DMS53 treated with DMSO at 0.1 percent for 48 hours (cell line): ENCODE measurements around the gene CNNM3.
"Not testable (repeated sequence)": the region's sequence is repeated elsewhere in the genome, so short reads cannot be mapped to it uniquely, and the experiment has no call there.

Source experiments
- DNase-seq: peaks from one replicate; lab custom pipeline; 2025; ENCODE audit not compliant: unreplicated experiment; lab: John Stamatoyannopoulos, UW

The CNNM3 gene

GRCh38 chr2:96816127-96816835 is at the start of gene CNNM3:
Gene CNNM3, plus strand, starts transcription at chr2:96816268. Its CDS starts 10 bp downstream, at chr2:96816278.
- peak; percentile 97 for DNase-seq

GRCh38 chr2:96767135-96767871 is 48.8 kb upstream of the CNNM3 start:
- DNase-seq, result no peak

GRCh38 chr2:96768083-96768561 is 47.9 kb upstream of the CNNM3 start:
- DNase-seq, result no peak

GRCh38 chr2:96769814-96770213 is 46.3 kb upstream of the CNNM3 start:
- no peak for DNase-seq

- no peak for DNase-seq
These were observed 45.4 kb upstream of the CNNM3 start for GRCh38 chr2:96770442-96771202.

GRCh38 chr2:96771796-96772618 is 44.1 kb upstream of the CNNM3 start:
- no peak for DNase-seq

- no peak for DNase-seq
These were observed 43.0 kb upstream of the CNNM3 start for GRCh38 chr2:96772903-96773671.

GRCh38 chr2:96773922-96774321 is 42.1 kb upstream of the CNNM3 start:
- peak; percentile 57 for DNase-seq

GRCh38 chr2:96775160-96775559 is 40.9 kb upstream of the CNNM3 start:
- DNase-seq, result no peak

- no peak for DNase-seq
These were observed 32.7 kb upstream of the CNNM3 start for GRCh38 chr2:96783388-96783787.

- no peak for DNase-seq
These were observed 28.7 kb upstream of the CNNM3 start for GRCh38 chr2:96787411-96787810.

- DNase-seq, result no peak
These were observed 27.4 kb upstream of the CNNM3 start for GRCh38 chr2:96788442-96789244.

GRCh38 chr2:96789245-96789617 is 26.8 kb upstream of the CNNM3 start:
- DNase-seq, result no peak

GRCh38 chr2:96792772-96793749 is 23.0 kb upstream of the CNNM3 start:
- DNase-seq, result no peak

- no peak for DNase-seq
These were observed 21.0 kb upstream of the CNNM3 start for GRCh38 chr2:96795076-96795475.

GRCh38 chr2:96796497-96796896 is 19.6 kb upstream of the CNNM3 start:
- not testable (repeated sequence) for DNase-seq

GRCh38 chr2:96797066-96797625 is 18.9 kb upstream of the CNNM3 start:
- no peak for DNase-seq
